Fibroblast of villous mesenchyme (primary cell): Measurements from ENCODE around the gene C3orf85. TPM values are rescaled to one million over a fixed set of nuclear protein-coding genes. Genes with fewer than 3 reads are reported as not detected.
"Not testable (repeated sequence)": the region's sequence is repeated elsewhere in the genome, so short reads cannot be mapped to it uniquely, and the experiment has no call there.

Experiments
- DNase-seq: peaks from one replicate; pipeline ENCODE4 v3.0.0-alpha.2; 2010; ENCODE audit warnings: low read depth
- H3K4me3 ChIP-seq: 2 replicates; pipeline ENCODE4 v1.5.1; 2011; ENCODE audit warnings: low read depth, mild to moderate bottlenecking, low read length
- total RNA-seq: library from RNA; depleted of rRNA; stranded (reverse); fragments of >200 nt; gene quantifications from 2 replicates; pipeline ENCODE4 v1.2.3, GENCODE V29; 2012
- TF ChIP-seq, protein P1 (sequence below): IDR thresholded peaks from 2 replicates; pipeline ENCODE4 v1.5.1; 2012; ENCODE audit warnings: low read depth, mild to moderate bottlenecking, low read length; ENCODE audit not compliant: insufficient read depth

Gene C3orf85
- total RNA-seq, 1 donor = not detected

DNA sequence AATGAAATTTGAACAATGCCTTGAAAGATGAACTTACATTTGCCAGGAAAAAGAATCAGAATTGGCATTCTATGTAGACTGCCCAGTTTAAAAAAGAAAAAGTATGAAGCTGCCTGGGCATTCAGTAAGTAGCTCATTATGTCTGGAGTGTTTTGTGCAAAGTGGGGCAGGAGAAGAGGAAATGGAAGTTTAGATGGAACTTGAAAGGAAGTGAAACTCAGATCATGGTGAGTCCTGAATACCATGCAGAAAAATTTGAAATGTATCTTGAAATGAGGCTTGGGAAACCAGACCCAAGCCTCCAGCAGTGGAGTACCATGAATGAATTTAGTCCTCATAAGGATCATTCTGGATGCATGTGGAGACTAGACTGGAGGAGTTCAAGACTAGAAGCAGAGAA is 13.8 kb upstream of the C3orf85 start:
- no peak overlapping the region for H3K4me3 ChIP-seq
- DNase-seq = no peak
- TF ChIP-seq, protein P1, sequence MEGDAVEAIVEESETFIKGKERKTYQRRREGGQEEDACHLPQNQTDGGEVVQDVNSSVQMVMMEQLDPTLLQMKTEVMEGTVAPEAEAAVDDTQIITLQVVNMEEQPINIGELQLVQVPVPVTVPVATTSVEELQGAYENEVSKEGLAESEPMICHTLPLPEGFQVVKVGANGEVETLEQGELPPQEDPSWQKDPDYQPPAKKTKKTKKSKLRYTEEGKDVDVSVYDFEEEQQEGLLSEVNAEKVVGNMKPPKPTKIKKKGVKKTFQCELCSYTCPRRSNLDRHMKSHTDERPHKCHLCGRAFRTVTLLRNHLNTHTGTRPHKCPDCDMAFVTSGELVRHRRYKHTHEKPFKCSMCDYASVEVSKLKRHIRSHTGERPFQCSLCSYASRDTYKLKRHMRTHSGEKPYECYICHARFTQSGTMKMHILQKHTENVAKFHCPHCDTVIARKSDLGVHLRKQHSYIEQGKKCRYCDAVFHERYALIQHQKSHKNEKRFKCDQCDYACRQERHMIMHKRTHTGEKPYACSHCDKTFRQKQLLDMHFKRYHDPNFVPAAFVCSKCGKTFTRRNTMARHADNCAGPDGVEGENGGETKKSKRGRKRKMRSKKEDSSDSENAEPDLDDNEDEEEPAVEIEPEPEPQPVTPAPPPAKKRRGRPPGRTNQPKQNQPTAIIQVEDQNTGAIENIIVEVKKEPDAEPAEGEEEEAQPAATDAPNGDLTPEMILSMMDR = no peak

DNA sequence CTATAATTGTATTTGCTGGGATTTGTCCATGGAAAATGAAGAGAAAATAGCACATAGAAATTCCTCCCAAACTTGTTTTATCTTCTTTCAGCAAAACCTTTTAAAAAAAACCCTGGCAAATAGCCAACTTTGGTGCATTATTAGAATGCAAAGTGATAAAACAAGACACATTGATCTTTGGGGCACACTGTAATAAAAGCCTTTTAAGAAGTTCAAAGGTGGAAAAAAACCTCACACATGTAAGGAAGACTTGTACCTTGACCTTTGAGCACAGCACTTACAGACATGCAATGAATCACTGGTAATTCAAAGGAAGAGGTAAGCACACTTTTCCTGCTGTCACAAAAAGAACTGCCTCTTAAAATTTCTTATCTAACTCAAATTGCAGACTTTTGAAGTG is 10.6 kb upstream of the C3orf85 start:
- TF ChIP-seq, protein P1 = no peak
- H3K4me3 ChIP-seq = no peak overlapping the region
- DNase-seq = no peak

DNA sequence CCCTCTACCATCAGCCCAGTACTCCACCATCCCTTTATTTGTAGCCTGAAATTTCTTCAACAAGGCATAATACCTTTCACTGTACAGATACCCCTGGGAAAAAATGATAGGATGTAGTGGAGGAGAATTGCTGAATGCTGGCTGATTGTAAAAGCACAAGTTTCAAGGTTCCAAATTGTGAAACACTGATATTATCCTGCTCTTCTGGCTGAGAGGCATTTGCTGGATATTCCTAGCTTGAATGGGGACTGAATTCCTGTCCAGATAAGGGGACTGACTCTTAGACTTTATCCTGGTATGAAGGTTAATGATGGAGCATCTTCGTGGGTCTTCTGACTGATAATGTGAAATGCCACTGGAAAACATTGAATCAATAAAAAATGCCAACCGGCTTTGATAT is 9.0 kb upstream of the C3orf85 start:
- DNase-seq = no peak
- TF ChIP-seq, protein P1 = no peak

DNA sequence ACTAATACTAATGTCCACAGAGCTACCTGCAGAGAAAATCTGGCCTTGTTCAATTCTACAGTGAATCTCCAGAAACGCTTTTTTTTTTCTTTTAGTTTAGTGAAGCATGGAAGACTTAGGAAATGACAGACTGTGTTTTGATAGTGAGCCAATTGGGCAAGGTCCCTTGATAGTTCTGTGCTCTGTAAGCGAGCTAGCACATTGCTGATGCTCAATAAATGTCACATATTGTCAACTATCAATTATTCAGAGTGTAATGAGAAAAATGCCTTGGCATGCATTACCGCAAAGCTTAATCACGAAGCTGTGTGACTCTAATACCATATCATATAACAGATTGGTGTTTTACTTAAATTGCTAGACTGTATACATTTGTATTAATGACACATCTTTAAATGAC is 5.2 kb upstream of the C3orf85 start:
- no peak overlapping the region for H3K4me3 ChIP-seq
- no peak for DNase-seq
- TF ChIP-seq, protein P1 = no peak

More for the DNA sequence above, 9.0 kb upstream of the C3orf85 start:
- H3K4me3 ChIP-seq = no peak overlapping the region

DNA sequence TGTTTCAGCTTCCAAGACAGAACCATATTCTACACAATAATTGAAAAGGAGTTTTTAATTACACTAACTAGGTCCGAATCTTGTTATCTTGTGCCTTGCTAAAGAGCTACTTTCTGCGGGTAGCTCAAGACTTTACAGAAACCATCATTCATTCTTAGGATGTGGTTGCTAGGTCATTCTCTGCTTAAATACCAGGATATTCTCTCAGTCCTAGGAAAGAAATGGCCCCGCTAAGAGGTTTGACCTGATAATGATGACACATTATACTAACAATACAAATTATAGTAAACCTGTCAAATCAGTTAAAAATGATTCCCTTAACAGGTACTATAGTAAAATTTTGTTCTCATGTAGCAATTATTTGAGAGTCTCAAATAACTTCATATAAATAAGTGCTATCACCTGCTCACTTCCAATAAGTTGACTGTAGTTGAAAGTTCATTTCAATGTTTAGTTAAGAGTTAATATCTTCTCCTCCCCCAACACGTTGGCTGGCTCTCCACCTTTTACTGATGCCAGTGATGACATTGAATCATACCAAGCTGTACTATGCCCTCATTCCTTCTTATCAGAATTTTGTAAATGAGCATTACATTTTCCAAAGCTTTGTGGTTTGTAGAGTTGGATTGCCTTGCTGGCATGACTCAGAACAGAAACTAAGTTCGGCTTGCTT is 3.6 kb upstream of the C3orf85 start:
- DNase-seq = no peak
- TF ChIP-seq, protein P1 = no peak

DNA sequence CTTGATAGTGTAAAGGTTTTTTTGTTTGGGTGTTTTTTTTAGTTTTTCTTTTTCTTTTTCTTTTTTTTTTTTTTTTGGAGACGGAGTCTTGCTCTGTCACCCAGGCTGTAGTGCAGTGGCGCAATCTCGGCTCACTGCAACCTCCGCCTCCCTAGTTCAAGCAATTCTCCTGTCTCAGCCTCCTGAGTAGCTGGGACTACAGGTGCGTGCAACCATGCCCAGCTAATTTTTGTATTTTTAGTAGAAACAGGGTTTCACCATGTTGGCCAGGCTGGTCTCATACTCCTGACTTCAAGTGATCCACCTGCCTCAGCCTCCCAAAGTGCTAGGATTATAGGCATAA is 3.1 kb upstream of the C3orf85 start:
- not testable (repeated sequence) for H3K4me3 ChIP-seq, DNase-seq

More for the DNA sequence above, 3.6 kb upstream of the C3orf85 start:
- no peak overlapping the region for H3K4me3 ChIP-seq

DNA sequence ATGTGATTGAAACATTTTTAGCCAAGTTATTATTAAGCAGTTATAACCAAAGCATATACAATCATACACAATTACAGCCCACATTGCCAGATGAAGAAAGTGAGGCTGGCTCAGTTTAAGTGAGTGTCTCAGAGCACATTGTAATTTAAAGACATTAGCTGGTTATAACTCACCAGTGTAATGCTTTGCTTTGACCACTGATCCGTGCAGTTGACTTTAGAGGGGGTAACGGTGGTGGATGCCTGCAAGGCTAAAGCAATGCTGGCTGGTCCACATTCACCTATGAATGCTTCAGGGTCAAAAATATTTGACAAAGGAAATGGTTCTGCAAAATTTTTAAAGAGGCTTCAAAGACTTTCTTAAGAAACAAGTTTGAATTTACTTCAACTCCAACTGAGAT is 1.2 kb downstream of the C3orf85 start:
- DNase-seq = no peak
- H3K4me3 ChIP-seq = no peak overlapping the region
- TF ChIP-seq, protein P1 = no peak
